Vagina (tissue), 2 donors: ENCODE results near the gene CD226. TPM values are rescaled to one million over a fixed set of nuclear protein-coding genes. Genes with fewer than 3 reads are reported as not detected.

ENCODE experiments used
- DNase-seq, 2 donors: peaks; one replicate each; pipeline ENCODE4 v3.0.0-alpha.2; 2017; ENCODE audit errors: extremely low spot score in 2 of 2
- H3K27ac ChIP-seq: fragments of 200-600 bp; sonication (generic); one replicate; pipeline ENCODE4 v1.5.1; 2019
- H3K27me3 ChIP-seq: fragments of 200-600 bp; sonication (generic); one replicate; pipeline ENCODE4 v1.5.1; 2019
- H3K36me3 ChIP-seq, 2 donors: fragments of 200-600 bp; sonication (generic); one replicate each; pipeline ENCODE4 v1.5.1; 2017 to 2019
- H3K4me1 ChIP-seq: fragments of 200-600 bp; sonication (generic); one replicate; pipeline ENCODE4 v1.5.1; 2019
- H3K4me3 ChIP-seq, 2 donors: fragments of 200-600 bp; sonication (generic); 1 replicate in 1 of 2; 2 replicates in 1 of 2; pipeline ENCODE4 v1.5.1; 2016 to 2019
- H3K9me3 ChIP-seq: fragments of 200-600 bp; sonication (generic); one replicate; pipeline ENCODE4 v1.5.1; 2019
- CTCF ChIP-seq, 3 experiments: fragments of 450-650 bp in 2 of 3; fragments of 200-600 bp in 1 of 3; sonication (generic) in 1 of 3; IDR thresholded peaks; one replicate each; pipeline ENCODE4 v1.5.1; 2017 to 2019; ENCODE audit warnings: antibody characterized with exemption in 3 of 3, mild to moderate bottlenecking in 2 of 3, moderate library complexity in 2 of 3
- POLR2A ChIP-seq, 2 donors: fragments of 450-650 bp; IDR thresholded peaks; one replicate each; pipeline ENCODE4 v1.6.1; 2017; ENCODE audit warnings: antibody characterized with exemption in 2 of 2, mild to moderate bottlenecking in 2 of 2, moderate library complexity in 2 of 2
- POLR2AphosphoS5 ChIP-seq, 2 donors: sonication (generic); formaldehyde crosslinking; IDR thresholded peaks; one replicate each; pipeline ENCODE4 v1.9.0; 2017; ENCODE audit warnings: antibody characterized with exemption in 2 of 2, mild to moderate bottlenecking in 2 of 2, low read depth in 1 of 2; ENCODE audit not compliant: insufficient read depth in 1 of 2
- intact Hi-C: fragments of 100-400 bp; cut with DNase I; formaldehyde crosslinking; loops from one replicate; pipeline ENCODE4 v1.15.1; 2023
- total RNA-seq: library from RNA; depleted of rRNA; stranded (reverse); fragments of >200 nt; gene quantifications from one replicate; pipeline ENCODE4 v1.2.3, GENCODE V29; 2016

The CD226 gene
- total RNA-seq, 1 donor from 2014 or later = 6.4 TPM

- intact Hi-C loops = no loop called here
- Histone ChIP-seq H3K9me3 (no peaks in the 10 kb centered on the region), H3K36me3 (no peaks in the 10 kb centered on the region), H3K4me3 (no peak overlapping the region), H3K27me3 (no peaks in the 10 kb centered on the region), H3K4me1 (no peaks in the 10 kb centered on the region), H3K27ac (no peak overlapping the region)
- TF ChIP-seq CTCF (IDR thresholded peaks at IDR 0.05) (no peak), POLR2AphosphoS5 (IDR thresholded peaks at IDR 0.05; ENCODE audit: insufficient read depth in 1 of 2, low read depth in 1 of 2) (no peak), POLR2A (IDR thresholded peaks at IDR 0.05) (no peak)
- no peak for DNase-seq
Observed at GRCh38 chr18:69830189-69830588, 117.5 kb downstream of the CD226 start.

GRCh38 chr18:69820538-69820937 is 127.1 kb downstream of the CD226 start:
- intact Hi-C loops = no loop called here
- TF ChIP-seq POLR2AphosphoS5 (IDR thresholded peaks at IDR 0.05; ENCODE audit: insufficient read depth in 1 of 2, low read depth in 1 of 2) (no peak), POLR2A (IDR thresholded peaks at IDR 0.05) (no peak), CTCF (IDR thresholded peaks at IDR 0.05) (no peak)
- no peaks in the 10 kb centered on the region for H3K36me3 ChIP-seq
- no peaks in the 10 kb centered on the region for H3K27me3 ChIP-seq
- H3K4me3 ChIP-seq = no peak overlapping the region
- H3K9me3 ChIP-seq = no peaks in the 10 kb centered on the region
- H3K27ac ChIP-seq = no peak overlapping the region
- H3K4me1 ChIP-seq = no peaks in the 10 kb centered on the region
- no peak for DNase-seq

GRCh38 chr18:69819460-69819859 is 128.2 kb downstream of the CD226 start:
- Histone ChIP-seq H3K27me3 (no peaks in the 10 kb centered on the region), H3K4me3 (no peak overlapping the region), H3K27ac (no peak overlapping the region), H3K36me3 (no peaks in the 10 kb centered on the region), H3K4me1 (no peaks in the 10 kb centered on the region), H3K9me3 (no peaks in the 10 kb centered on the region)
- no peak for DNase-seq
- TF ChIP-seq POLR2AphosphoS5 (IDR thresholded peaks at IDR 0.05; ENCODE audit: insufficient read depth in 1 of 2, low read depth in 1 of 2) = no peak
- TF ChIP-seq CTCF (IDR thresholded peaks at IDR 0.05) = no peak
- TF ChIP-seq POLR2A (IDR thresholded peaks at IDR 0.05) = no peak
- intact Hi-C loops = loop anchor here (5.0 kb wide), 1 partner anchor 1823 kb away; no protein-coding TSS in a partner anchor

GRCh38 chr18:69817335-69817940 is 130.2 kb downstream of the CD226 start:
- no peak for DNase-seq
- H3K27me3 ChIP-seq = no peaks in the 10 kb centered on the region
- H3K4me3 ChIP-seq = no peak overlapping the region
- intact Hi-C loops = loop anchor here (5.0 kb wide), 1 partner anchor 1825 kb away; no protein-coding TSS in a partner anchor
- no peak overlapping the region for H3K27ac ChIP-seq
- no peaks in the 10 kb centered on the region for H3K36me3 ChIP-seq
- no peaks in the 10 kb centered on the region for H3K9me3 ChIP-seq
- TF ChIP-seq POLR2A (IDR thresholded peaks at IDR 0.05) = no peak
- no peak for TF ChIP-seq CTCF (IDR thresholded peaks at IDR 0.05)
- no peak for TF ChIP-seq POLR2AphosphoS5 (IDR thresholded peaks at IDR 0.05; ENCODE audit: insufficient read depth in 1 of 2, low read depth in 1 of 2)
- H3K4me1 ChIP-seq = no peaks in the 10 kb centered on the region

- intact Hi-C loops = loop anchor here (5.0 kb wide), 1 partner anchor 1827 kb away; no protein-coding TSS in a partner anchor
- H3K27ac ChIP-seq = no peak overlapping the region
- H3K4me1 ChIP-seq = no peaks in the 10 kb centered on the region
- no peak for TF ChIP-seq POLR2A (IDR thresholded peaks at IDR 0.05)
- no peak for TF ChIP-seq CTCF (IDR thresholded peaks at IDR 0.05)
- no peak for TF ChIP-seq POLR2AphosphoS5 (IDR thresholded peaks at IDR 0.05; ENCODE audit: insufficient read depth in 1 of 2, low read depth in 1 of 2)
- no peak for DNase-seq
- H3K9me3 ChIP-seq = no peaks in the 10 kb centered on the region
- H3K27me3 ChIP-seq = no peaks in the 10 kb centered on the region
- H3K36me3 ChIP-seq = no peaks in the 10 kb centered on the region
- no peak overlapping the region for H3K4me3 ChIP-seq
Observed at GRCh38 chr18:69814861-69815385, 132.8 kb downstream of the CD226 start.
